Stimulated activated CD4-positive, alpha-beta T cell treated with anti-CD3 and anti-CD28 coated beads, Interleukin-2, amount 100 ng/mL, for 24 hours (primary cell): Measurements from ENCODE around the gene HEATR9.

Experiments
- DNase-seq, 2 donors: peaks; one replicate each; pipeline ENCODE4 v3.0.0-alpha.2; 2020

HEATR9 gene

DNA sequence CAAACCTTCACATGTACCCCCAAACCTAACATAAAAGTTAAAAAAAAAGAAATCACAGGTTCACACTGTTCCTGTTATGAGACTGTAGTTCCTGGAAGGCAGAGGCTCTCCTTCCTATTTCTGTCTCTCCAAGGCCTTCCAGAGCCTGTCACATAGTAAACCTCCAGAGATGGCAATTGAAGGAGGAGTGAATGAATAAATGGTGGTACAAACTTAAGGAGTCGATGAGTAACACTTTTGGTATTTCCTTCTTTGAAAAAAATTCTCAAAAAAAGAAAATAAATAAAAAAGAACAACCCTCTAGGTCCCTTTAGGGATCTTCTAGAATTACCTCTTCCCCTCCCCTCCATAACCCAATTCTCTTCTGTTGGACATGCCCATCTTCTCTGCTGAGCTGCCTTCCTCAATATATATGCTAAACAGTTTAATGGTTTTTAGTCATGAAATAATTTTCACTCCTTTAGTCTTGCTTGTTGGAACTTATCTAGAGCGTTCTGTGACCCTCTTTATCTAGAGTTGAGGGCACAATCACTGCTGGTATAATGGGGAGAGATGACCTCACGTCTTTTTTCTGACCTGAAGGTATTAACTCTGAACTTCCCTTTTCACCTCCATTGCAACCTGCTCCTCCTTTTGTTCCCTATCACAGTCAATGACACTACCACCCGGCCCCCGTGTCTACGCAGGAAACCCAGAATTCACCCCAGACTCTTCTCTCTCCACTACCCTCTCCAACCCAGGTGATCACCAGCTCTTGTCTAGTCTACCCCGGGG is 61.1 kb downstream of the HEATR9 start:
- DNase-seq = no peak
